ENCODE data around the gene RCAN1.
"Not testable (repeated sequence)": the region's sequence is repeated elsewhere in the genome, so short reads cannot be mapped to it uniquely, and the experiment has no call there.

The RCAN1 gene

DNA sequence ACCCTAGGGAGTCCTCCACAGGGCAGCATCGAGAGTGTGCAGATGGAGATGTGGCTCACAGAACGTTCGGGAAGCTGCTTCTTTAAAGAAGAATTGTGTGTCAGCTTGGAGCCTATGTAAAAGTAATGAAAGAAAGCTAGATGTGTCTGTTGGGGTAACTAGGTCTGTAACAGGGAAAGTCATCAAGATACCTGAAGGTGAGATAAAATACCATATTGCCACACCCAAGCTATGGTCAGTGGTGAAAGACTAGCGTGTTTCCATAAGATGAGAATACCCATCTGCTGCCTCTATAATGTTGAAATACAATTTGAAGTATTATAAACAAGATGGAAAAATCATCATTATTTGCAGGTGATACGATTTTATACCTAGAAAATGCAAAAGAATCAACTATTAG, 17.5 kb downstream of the RCAN1 start:
- no peak for DNase-seq

GRCh38 chr21:34596561-34597271, 18.2 kb downstream of the RCAN1 start:
- no peak for DNase-seq

GRCh38 chr21:34595457-34595856, 19.5 kb downstream of the RCAN1 start:
- DNase-seq, result no peak

DNA sequence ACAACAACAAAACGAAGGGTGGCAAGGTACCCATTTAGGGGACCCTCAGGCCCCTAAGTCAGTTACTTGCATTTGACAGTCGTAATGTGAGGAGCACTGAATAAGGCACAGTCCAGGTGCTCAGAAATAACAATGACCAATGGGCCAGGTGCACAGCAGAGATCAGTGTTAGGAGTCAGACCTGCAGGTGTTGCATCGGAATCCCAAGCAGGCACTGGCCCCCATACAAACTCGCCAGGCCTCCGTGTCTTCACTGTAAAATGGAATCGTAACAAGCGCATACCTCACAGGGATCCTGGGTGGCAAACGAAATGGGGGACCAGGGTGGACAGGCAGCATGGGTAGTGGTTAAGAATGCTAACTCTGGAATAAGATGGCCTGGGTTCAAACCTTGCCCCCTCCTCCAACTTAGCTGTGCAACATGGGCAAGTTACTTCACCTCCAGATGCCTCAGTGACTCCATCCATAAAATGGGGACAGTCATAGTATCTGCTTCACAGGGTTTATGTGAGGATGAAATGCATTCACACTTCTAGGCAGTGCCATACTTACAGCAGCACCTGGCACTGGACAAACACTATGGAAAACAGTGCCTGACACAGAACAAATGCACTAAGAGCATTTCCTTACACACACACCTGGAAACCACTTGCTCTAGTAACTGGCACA, 20.2 kb downstream of the RCAN1 start:
- no peak for DNase-seq

DNA sequence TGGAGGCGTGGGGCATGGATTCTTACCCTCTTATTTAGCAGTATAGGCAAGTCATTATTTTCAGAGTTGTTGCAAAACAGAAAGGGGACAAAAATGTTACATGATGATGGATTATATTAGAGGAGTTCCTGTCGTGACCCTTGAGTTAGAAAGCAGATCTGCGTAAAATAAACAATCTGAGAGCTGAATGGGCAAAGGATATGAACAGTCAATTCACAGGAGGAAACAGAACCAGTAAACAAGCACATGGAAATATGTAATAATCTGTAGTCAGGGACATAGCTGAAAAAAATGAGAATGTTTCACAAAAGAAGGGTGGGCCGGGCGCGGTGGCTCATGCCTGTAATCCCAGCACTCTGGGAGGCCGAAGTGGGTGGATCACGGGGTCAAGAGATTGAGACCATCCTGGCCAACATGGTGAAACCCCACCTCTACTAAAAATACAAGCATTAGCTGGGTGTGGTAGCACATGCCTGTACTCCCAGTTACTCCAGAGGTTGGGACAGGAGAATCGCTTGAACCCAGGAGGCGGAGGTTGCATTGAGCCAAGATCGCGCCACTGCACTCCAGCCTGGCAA, 20.9 kb downstream of the RCAN1 start:
- DNase-seq, result no peak

GRCh38 chr21:34593423-34593822, 21.5 kb downstream of the RCAN1 start:
- DNase-seq, result peak; percentile 71

GRCh38 chr21:34592120-34592955, 22.6 kb downstream of the RCAN1 start:
- DNase-seq, result no peak

- DNase-seq, result peak; percentile 21
Observed at GRCh38 chr21:34590520-34590919, 24.4 kb downstream of the RCAN1 start.

DNA sequence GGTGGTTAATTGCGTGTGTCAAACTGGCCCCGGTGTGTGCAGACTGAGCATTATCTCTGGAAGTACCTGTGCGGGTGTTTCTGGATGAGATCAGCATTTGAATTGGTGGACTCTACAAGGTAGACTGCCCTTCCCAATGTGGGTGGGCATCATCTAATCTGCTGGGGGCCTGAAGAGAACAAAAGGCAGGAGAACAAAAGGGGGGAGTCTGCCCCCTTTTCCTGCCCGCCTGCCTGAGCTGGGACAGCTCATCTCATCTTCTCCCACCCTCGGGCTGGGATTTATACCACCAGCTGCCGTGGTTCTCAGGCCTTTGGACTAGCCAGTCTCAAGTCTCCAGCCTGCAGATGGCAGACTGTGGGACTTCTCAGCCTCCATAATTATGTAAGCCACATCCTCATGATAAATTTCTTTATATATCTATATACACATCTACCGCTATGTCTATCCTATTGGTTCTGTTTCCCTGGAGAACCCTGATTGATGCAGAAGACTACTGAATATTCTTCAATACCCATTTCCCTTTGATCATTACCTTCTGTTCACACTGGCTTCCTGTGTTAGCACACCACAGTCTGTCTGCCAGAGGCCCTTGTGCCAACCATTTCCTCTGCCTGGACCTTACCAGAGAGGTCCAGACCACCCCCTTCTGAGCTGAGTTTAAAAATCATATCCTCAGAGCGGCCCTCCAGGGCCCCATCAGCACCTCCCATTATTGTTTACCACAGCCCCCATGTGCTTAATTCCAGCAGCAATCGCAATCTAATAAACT, 25.2 kb downstream of the RCAN1 start:
- DNase-seq, result no peak

DNA sequence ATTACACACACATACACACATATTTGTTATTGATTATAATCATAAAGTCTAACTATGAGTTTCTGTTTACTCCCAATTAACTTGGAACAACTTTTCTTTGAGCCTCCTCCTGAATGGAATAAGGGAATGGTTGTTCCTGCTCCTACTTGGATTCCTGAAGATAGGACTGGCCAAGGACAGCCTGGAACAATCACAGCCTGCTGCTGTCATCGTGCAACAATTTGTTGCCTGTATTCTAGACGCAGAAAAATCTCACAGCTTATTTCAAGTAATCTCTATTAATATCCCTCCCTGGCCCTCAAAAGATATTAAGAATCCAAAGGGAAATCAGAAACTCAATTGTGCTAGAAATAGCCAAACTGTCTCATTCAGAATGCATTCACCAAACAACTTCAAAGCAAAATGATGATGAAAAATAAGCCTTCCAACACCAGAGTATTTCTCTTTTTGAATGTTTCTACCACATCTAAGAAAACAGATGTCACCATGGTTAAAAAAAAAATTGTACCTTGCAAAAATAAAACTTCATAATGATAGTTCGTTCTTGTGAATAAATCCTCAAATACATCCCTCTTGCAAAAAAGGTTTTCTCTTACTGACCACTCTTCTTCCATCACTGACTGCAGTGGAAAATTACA, 30.9 kb downstream of the RCAN1 start:
- no peak for DNase-seq

GRCh38 chr21:34582506-34583150, 32.3 kb downstream of the RCAN1 start:
- DNase-seq, result peak; percentile 5

DNA sequence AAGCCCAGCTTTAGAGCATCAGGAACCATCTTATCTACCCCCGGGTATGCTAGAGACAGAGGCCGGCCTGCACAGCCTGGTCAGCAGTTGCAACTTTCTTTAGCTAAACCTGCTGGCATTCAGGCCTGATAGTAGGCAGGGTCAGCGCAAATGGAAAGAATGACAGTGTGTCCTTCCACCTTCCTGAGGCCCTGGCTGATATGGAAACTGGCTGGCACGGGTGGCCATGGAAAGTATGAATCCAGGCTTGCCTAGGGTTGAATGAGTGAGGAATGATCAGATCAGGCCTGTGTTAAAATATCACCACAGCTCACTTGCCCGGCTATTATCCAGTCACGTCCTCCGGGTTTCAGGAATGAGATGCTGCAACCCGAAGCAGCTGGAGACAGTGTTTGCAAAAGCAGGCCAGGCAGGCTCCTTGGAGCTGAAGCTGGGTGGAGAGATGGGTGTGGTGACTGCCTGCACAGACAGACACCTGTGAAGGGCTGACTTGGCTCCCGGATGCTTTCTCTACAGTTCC, 34.7 kb downstream of the RCAN1 start:
- no peak for DNase-seq

- DNase-seq, result no peak
Observed at GRCh38 chr21:34579411-34579810, 35.5 kb downstream of the RCAN1 start.

DNA sequence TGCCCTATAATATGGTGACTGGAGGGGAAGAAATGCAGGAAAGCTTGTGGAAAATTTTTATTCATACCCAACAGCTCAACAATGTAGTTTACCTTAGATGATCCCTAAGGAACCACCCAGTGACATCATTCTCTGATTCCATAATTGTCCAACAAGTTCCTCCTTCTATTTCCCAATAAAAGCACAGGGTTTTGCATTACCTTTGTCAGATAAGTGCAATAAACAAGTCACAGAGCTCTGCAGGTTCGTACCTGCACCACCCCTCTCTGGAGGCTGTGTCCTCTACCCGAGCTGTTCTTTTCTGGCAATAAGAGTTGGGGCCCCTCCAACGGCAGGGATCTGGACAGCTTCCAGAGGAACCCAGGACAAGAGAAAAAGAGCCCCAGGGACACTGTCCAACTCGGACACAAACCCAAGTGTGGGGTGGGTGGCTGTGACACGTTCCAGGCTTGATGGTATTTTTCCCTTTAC, 38.8 kb downstream of the RCAN1 start:
- no peak for DNase-seq

DNA sequence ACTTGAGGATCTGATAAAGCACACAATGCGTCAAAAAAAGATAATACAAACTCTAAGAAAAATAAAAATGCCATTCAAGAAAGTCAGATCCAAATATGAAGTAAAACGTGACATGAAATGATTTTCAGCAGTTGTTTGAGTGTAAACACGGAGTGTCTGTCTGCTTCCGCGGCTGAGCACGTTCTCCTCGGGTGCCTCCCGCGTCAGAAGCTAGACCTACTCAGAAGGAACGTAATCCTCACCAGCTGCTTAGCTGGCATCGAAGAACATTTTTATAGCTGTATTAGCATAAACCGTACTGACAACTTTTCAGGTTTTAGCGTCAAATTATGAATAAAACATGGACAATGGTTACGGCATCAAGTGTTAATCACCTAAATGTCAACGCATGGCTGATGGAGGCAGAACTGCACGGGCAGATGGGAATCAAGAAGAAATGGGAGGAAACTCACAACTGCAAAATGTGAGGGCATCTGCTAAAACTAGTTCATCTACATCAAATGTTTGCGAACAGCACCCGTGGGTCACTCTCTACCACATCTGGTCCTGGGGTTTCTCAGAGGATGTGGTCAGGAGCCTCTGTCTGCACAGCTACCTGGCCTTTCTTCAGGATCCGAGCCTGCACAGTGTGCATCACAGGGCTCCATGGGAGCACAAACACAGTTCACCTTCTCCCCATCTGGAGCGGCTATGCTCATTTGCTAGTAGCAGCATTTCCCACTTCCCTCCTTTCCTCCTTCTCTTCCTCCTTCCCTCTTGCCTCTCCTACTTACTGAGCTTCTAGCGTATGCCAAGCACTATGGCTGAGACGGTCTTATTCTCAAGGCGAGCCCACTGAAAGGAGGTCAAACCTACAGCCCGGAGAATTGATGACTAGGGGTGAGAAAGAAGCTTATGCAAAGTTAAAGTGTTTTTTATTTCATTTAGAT, 40.0 kb downstream of the RCAN1 start:
- no peak for DNase-seq

DNA sequence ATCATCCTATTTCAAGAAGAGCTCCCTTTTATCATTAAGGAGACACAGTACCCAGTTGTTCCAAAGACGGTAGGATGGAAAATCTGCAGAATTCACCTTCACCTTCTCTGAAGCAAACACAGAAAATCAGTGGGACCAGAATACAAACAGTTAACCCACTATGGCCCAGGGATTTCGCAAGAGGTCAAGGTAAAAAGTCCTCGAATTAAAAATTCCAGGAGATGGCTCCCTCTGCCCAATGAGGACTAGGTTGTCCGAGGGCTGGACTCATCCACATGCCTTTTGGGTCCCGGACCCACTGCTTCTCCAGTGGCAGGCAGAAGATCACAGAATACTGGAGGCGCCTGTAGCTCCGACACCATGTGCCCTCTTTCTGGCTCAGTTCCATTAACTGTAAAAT, 42.9 kb downstream of the RCAN1 start:
- DNase-seq, result no peak

GRCh38 chr21:34570313-34570712, 44.6 kb downstream of the RCAN1 start:
- DNase-seq, result no peak

- no peak for DNase-seq
Observed at GRCh38 chr21:34569381-34569979, 45.4 kb downstream of the RCAN1 start.

GRCh38 chr21:34568801-34569200, 46.1 kb downstream of the RCAN1 start:
- not testable (repeated sequence) for DNase-seq

Data from NCI-H2171 treated with DMSO at 0.1 percent for 48 hours (cell line).